Lower leg skin (tissue), 3 donors: Measurements from ENCODE around the gene STPG1.

Experiments used
- POLR2A ChIP-seq, 2 donors: fragments of 450-650 bp; IDR thresholded peaks; one replicate each; pipeline ENCODE4 v1.6.1; 2016 to 2017; ENCODE audit warnings: antibody characterized with exemption in 2 of 2, mild to moderate bottlenecking in 1 of 2, moderate library complexity in 1 of 2
- TF ChIP-seq, protein P1 (sequence below), 3 donors: fragments of 450-650 bp; IDR thresholded peaks; one replicate each; pipeline ENCODE4 v1.5.1; 2016; ENCODE audit warnings: antibody characterized with exemption in 3 of 3, mild to moderate bottlenecking in 3 of 3, moderate library complexity in 2 of 3

DNA sequence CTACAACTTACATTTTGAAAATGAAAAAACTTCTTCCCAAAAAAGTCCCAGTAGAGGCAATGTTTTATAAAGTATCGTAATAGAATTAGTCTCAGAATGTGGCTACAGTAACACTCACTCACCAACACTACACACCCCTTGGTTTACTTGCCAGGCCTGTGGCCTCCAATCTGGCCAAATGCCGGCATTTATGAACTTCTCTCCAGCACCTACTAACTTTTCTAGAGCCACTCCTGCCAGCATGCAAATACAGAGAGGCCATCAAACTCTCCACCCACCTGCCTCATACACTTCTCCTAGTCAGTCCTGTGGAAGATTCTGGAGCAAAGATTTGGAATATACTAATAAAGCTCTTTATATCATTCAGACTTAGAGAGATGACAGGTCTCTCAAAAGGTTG is 32.3 kb downstream of the STPG1 start:
- TF ChIP-seq, protein P1, sequence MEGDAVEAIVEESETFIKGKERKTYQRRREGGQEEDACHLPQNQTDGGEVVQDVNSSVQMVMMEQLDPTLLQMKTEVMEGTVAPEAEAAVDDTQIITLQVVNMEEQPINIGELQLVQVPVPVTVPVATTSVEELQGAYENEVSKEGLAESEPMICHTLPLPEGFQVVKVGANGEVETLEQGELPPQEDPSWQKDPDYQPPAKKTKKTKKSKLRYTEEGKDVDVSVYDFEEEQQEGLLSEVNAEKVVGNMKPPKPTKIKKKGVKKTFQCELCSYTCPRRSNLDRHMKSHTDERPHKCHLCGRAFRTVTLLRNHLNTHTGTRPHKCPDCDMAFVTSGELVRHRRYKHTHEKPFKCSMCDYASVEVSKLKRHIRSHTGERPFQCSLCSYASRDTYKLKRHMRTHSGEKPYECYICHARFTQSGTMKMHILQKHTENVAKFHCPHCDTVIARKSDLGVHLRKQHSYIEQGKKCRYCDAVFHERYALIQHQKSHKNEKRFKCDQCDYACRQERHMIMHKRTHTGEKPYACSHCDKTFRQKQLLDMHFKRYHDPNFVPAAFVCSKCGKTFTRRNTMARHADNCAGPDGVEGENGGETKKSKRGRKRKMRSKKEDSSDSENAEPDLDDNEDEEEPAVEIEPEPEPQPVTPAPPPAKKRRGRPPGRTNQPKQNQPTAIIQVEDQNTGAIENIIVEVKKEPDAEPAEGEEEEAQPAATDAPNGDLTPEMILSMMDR (IDR thresholded peaks at IDR 0.05) = no peak
- TF ChIP-seq POLR2A (IDR thresholded peaks at IDR 0.05) = no peak
